ENCODE data around the gene WDR88. TPM values are rescaled to one million over a fixed set of nuclear protein-coding genes. Genes with fewer than 3 reads are reported as not detected.

The WDR88 gene
- total and polyA plus RNA-seq, 4 donors, result 0.08 TPM; not detected in 2

Other genes starting within 250 kb of the WDR88 start
- gene CEP89, start 160.2 kb upstream of the WDR88 start, total RNA-seq, result 1 to 10 TPM; 2.4 to 2.9 TPM
- gene CEP89, start 160.2 kb upstream of the WDR88 start, polyA plus RNA-seq, result 1 to 10 TPM; 2.0 to 2.4 TPM
- gene FAAP24, start 159.9 kb upstream of the WDR88 start, total RNA-seq, result 1 to 10 TPM in 1 of 2 donors, under 1 TPM in 1; 0.25 to 1.1 TPM
- gene FAAP24, start 159.9 kb upstream of the WDR88 start, polyA plus RNA-seq, result under 1 TPM; 0.19 to 0.29 TPM
- gene RHPN2, start 67.2 kb upstream of the WDR88 start, total RNA-seq, result 10 to 100 TPM in 1 of 2 donors, 1 to 10 TPM in 1; 7.6 to 31.5 TPM
- gene RHPN2, start 67.2 kb upstream of the WDR88 start, polyA plus RNA-seq, result 10 to 100 TPM in 1 of 2 donors, 1 to 10 TPM in 1; 9.2 to 10.5 TPM
- gene GPATCH1, start 50.9 kb upstream of the WDR88 start, total RNA-seq, result 1 to 10 TPM; 4.1 to 5.2 TPM
- 1 to 10 TPM; 2.5 to 3.1 TPM for gene GPATCH1, start 50.9 kb upstream of the WDR88 start, polyA plus RNA-seq
- gene LRP3, start 62.2 kb downstream of the WDR88 start, total RNA-seq, result 10 to 100 TPM; 12.0 to 18.7 TPM
- gene LRP3, start 62.2 kb downstream of the WDR88 start, polyA plus RNA-seq, result 10 to 100 TPM in 1 of 2 donors, 1 to 10 TPM in 1; 2.5 to 42.3 TPM
- not detected for gene SLC7A10, start 93.7 kb downstream of the WDR88 start, total RNA-seq
- gene SLC7A10, start 93.7 kb downstream of the WDR88 start, polyA plus RNA-seq, result not detected
- 10 to 100 TPM; 70.0 to 95.5 TPM for gene CEBPA, start 170.4 kb downstream of the WDR88 start, total RNA-seq
- 100 to 1,000 TPM in 1 of 2 donors, 10 to 100 TPM in 1; 32.9 to 112 TPM for gene CEBPA, start 170.4 kb downstream of the WDR88 start, polyA plus RNA-seq
- 10 to 100 TPM; 18.0 to 36.1 TPM for gene CEBPG, start 241.6 kb downstream of the WDR88 start, total RNA-seq
- 10 to 100 TPM; 16.9 to 30.3 TPM for gene CEBPG, start 241.6 kb downstream of the WDR88 start, polyA plus RNA-seq